ENCODE measurements around the gene WEE1. TPM values are rescaled to one million over a fixed set of nuclear protein-coding genes. Genes with fewer than 3 reads are reported as not detected.
A peak's percentile ranks its signal among the peaks of the same experiment; 100 is the strongest.

WEE1 gene
- 98.0 and 98.8 TPM in 2 replicates for total RNA-seq (2013; cell fraction: nucleolus; rRNA removed)
- total RNA-seq (2014; rRNA removed), result 53.9 and 58.4 TPM in 2 replicates
- total RNA-seq (2014; rRNA removed; fragmentation: Illumina TruSeq; extraction: Trizol), result 51.1 and 51.4 TPM in 2 replicates
- total RNA-seq (2021), result 51.7 and 58.0 TPM in 2 replicates
- polyA plus RNA-seq (2011; ENCODE audit: low read depth), result 10.7 TPM
- polyA plus RNA-seq (2011; rRNA removed), result 54.1 and 71.9 TPM in 2 replicates
- polyA plus RNA-seq (2011; cell fraction: cytosol; rRNA removed), result 17.6 and 21.0 TPM in 2 replicates
- polyA plus RNA-seq (2011; cell fraction: nucleus; rRNA removed), result 46.7 and 55.2 TPM in 2 replicates
- 16.9 and 21.6 TPM in 2 replicates for polyA plus RNA-seq (2012)
- polyA plus RNA-seq (2014; fragmentation: Illumina TruSeq; extraction: Trizol), result 69.5 and 84.0 TPM in 2 replicates
- 10 to 100 TPM; 20.6 to 22.2 TPM for polyA plus RNA-seq (2014; fragmentation: Nextera tagmentation; extraction: Ambion mirVana)
- polyA plus RNA-seq (2014; rRNA removed), result 39.6 and 41.0 TPM in 2 replicates
- 10 to 100 TPM; 13.8 to 28.0 TPM for polyA plus RNA-seq (2016; fragmentation: Nextera tagmentation; extraction: Ambion mirVana)
- 26.8 and 46.9 TPM in 2 replicates for polyA minus RNA-seq (2011; rRNA and poly(A)+ RNA removed)
- 13.4 and 19.4 TPM in 2 replicates for polyA minus RNA-seq (2011; cell fraction: cytosol; rRNA and poly(A)+ RNA removed)
- 35.7 and 71.9 TPM in 2 replicates for polyA minus RNA-seq (2011; cell fraction: nucleus; rRNA and poly(A)+ RNA removed)
- percentile 92 among the genes with signal in this experiment for Bru-seq, nascent RNA
- percentile 79 among the genes with signal in this experiment for BruChase-seq, experiment 1, labeled RNA remaining after a 6-hour chase
- BruChase-seq, experiment 2, labeled RNA remaining after a 2-hour chase, result percentile 92 among the genes with signal in this experiment
- long read RNA-seq, experiment 1, partial matches to known transcripts, result 3 of 6 reads
- long read RNA-seq, experiment 1, other reads (novel, unspliced or antisense), result 2 of 6 reads
- long read RNA-seq, experiment 2, partial matches to known transcripts, result 6 of 20 reads
- long read RNA-seq, experiment 2, other reads (novel, unspliced or antisense), result 8 of 20 reads

DNA sequence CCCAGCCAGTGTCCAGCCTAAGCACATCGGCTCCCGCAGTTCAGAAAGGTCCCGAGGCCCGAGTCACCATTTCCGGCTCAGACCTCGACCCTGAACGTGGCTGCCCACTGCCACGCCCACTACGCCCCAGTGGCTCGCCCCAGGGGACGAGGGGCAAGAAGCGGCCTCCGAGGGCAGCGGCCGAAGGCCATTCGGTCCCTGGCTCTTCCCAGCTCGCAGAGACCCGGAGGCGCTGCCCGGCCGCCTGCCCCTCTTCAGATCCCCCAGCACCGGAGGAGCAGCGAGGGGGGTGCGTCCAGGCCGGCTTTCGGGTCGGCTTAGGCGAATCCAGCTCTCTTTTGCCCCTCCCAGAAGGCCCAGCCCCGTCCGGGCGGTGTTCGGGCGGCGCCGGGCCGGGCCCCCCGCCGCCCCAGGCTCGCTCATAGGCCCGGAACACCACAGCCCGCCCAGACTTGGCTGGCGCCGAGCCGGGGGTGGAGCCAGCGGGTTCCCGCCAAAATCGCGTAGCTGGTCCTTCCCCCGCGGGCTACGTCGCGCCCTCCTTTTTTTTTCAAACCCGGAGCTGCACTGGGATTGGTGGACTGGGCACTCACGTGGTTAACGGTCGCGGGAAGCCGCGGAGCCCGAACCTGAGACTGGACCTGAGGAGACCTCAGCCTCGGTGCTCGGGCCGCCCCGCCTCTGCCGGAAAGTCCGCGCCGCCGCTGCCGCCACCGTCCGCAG is at the start of gene WEE1:
Gene WEE1 (plus strand): TSS at position 619 of the 723 bp plus-strand sequence. CDS start 264 bp downstream, outside the sequence.
- H2AFZ ChIP-seq (ENCODE audit: control insufficient read depth, low read depth, low read length), result peak within 1 kb of the TSS; percentile 94
- no peaks in the 10 kb centered on the region for H3K27me3 ChIP-seq (replicated peaks in 1 of 2; ENCODE audit: control insufficient read depth in 2 of 2, insufficient read depth in 2 of 2, low read length in 1 of 2)
- peaks cover 49% of the 10 kb centered on the region for H3K79me2 ChIP-seq (ENCODE audit: control insufficient read depth, insufficient read depth, low read length)
- peak within 1 kb of the TSS; percentile 90 for H3K27ac ChIP-seq (ENCODE audit: control insufficient read depth, insufficient read depth)
- no peaks in the 10 kb centered on the region for H4K20me1 ChIP-seq (ENCODE audit: control insufficient read depth, insufficient read depth)
- ChIA-PET RAD21 (ENCODE audit: unreplicated experiment) (interaction anchor here (0.7 to 2.4 kb wide), 12 partner anchors 14 to 185 kb away, joined by 3 to 16 read pairs (median 4); partner anchors contain the start of genes SWAP70 and ZNF143), POLR2A (interaction anchor here (0.6 to 2.0 kb wide), 10 partner anchors 10 to 145 kb away, joined by 3 to 15 read pairs (median 6); partner anchors contain the start of gene ZNF143), CTCF (interaction anchor here (0.6 to 2.2 kb wide), 12 partner anchors 28 to 434 kb away, joined by 3 to 10 read pairs (median 4); no protein-coding TSS in a partner anchor), SMC1A (ENCODE audit: uncharacterized antibody, unreplicated experiment) (interaction anchor here (0.7 to 1.9 kb wide), 8 partner anchors 9 to 187 kb away, joined by 3 to 6 read pairs (median 4); no protein-coding TSS in a partner anchor)
- FAIRE-seq, result peak; percentile 54
- DNase-seq (ENCODE audit: low read depth, low spot score), result peak; percentile 86
- peak within 1 kb of the TSS; percentile 95 for H3K4me2 ChIP-seq (ENCODE audit: control insufficient read depth, insufficient read depth)
- intact Hi-C loops (cut with micrococcal nuclease; ENCODE audit: unreplicated experiment), result loop anchor here (2.0 kb wide), 1 partner anchor 110 kb away; no protein-coding TSS in a partner anchor
- peaks cover 6% of the 10 kb centered on the region; the same call in 1 of the 2 replicates for H3K4me1 ChIP-seq (ENCODE audit: control insufficient read depth, insufficient read depth, low read length)
- ATAC-seq, result peak; percentile 94
- WGBS (ENCODE audit: insufficient coverage, insufficient replicate concordance, low lambda C conversion rate, missing lambda C conversion rate), result 1% methylated on average over 60 of the region's 73 CpGs
- BruUV-seq (replicated peaks), result no TSS peak
- H3K9ac ChIP-seq (ENCODE audit: control insufficient read depth, insufficient read depth, low read length), result peak within 1 kb of the TSS; percentile 76
- peak within 1 kb of the TSS; percentile 90 for H3K4me3 ChIP-seq
- in situ Hi-C loops (cut with MboI), result no loop called here
- no peaks in the 10 kb centered on the region for H3K9me3 ChIP-seq (replicated peaks; ENCODE audit: control insufficient read depth, insufficient read depth, low read length)
- H3K36me3 ChIP-seq (ENCODE audit: control insufficient read depth in 2 of 2, insufficient read depth in 2 of 2, low read length in 1 of 2), result 0 out of 4 replicates have a peak, but pooled peaks cover 0 to 3% of the 10 kb centered on the region in 2 experiments
- TF ChIP-seq ZNF217 (IDR thresholded peaks at IDR 0.05), result no peak
- TF ChIP-seq MTA3 (IDR thresholded peaks at IDR 0.05; ENCODE audit: borderline replicate concordance, low read length), result no peak
- TF ChIP-seq BHLHE40 (IDR thresholded peaks at IDR 0.05; ENCODE audit: borderline replicate concordance in 1 of 2, low read depth in 2 of 2, low read length in 1 of 2), result peak in 1 of 2 experiments; percentile 14; a peak in 1 of 4 replicates
- 0 out of 3 replicates have a peak, but pooled peaks have one; percentile 7 for TF ChIP-seq POU2F2 (IDR thresholded peaks at IDR 0.05; ENCODE audit: borderline replicate concordance, low read depth, low read length)
- peak; percentile 93 for TF ChIP-seq ZNF384 (IDR thresholded peaks at IDR 0.05; ENCODE audit: borderline replicate concordance, low read depth, low read length)
- no peak for TF ChIP-seq SMAD1 (IDR thresholded peaks at IDR 0.05; ENCODE audit: low read depth, partially characterized antibody)
- peak; percentile 20; the same call in 1 of the 2 replicates for TF ChIP-seq TCF12 (IDR thresholded peaks at IDR 0.05; ENCODE audit: low read depth, low read length)
- no peak for TF ChIP-seq PAX8 (IDR thresholded peaks at IDR 0.05)
- TF ChIP-seq ZNF207 (IDR thresholded peaks at IDR 0.05; ENCODE audit: borderline replicate concordance), result 0 out of 2 replicates have a peak, but pooled peaks have one; percentile 24
- TF ChIP-seq, protein P1, sequence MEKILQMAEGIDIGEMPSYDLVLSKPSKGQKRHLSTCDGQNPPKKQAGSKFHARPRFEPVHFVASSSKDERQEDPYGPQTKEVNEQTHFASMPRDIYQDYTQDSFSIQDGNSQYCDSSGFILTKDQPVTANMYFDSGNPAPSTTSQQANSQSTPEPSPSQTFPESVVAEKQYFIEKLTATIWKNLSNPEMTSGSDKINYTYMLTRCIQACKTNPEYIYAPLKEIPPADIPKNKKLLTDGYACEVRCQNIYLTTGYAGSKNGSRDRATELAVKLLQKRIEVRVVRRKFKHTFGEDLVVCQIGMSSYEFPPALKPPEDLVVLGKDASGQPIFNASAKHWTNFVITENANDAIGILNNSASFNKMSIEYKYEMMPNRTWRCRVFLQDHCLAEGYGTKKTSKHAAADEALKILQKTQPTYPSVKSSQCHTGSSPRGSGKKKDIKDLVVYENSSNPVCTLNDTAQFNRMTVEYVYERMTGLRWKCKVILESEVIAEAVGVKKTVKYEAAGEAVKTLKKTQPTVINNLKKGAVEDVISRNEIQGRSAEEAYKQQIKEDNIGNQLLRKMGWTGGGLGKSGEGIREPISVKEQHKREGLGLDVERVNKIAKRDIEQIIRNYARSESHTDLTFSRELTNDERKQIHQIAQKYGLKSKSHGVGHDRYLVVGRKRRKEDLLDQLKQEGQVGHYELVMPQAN (conservative IDR thresholded peaks at IDR 0.05), result peak; percentile 34
- TF ChIP-seq CREB1 (IDR thresholded peaks at IDR 0.05; ENCODE audit: low read depth), result peak; percentile 94
- TF ChIP-seq SMAD5 (IDR thresholded peaks at IDR 0.05; ENCODE audit: low read depth), result 0 out of 2 replicates have a peak, but pooled peaks have one; percentile 58
- TF ChIP-seq, protein P2, sequence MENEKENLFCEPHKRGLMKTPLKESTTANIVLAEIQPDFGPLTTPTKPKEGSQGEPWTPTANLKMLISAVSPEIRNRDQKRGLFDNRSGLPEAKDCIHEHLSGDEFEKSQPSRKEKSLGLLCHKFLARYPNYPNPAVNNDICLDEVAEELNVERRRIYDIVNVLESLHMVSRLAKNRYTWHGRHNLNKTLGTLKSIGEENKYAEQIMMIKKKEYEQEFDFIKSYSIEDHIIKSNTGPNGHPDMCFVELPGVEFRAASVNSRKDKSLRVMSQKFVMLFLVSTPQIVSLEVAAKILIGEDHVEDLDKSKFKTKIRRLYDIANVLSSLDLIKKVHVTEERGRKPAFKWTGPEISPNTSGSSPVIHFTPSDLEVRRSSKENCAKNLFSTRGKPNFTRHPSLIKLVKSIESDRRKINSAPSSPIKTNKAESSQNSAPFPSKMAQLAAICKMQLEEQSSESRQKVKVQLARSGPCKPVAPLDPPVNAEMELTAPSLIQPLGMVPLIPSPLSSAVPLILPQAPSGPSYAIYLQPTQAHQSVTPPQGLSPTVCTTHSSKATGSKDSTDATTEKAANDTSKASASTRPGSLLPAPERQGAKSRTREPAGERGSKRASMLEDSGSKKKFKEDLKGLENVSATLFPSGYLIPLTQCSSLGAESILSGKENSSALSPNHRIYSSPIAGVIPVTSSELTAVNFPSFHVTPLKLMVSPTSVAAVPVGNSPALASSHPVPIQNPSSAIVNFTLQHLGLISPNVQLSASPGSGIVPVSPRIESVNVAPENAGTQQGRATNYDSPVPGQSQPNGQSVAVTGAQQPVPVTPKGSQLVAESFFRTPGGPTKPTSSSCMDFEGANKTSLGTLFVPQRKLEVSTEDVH (IDR thresholded peaks at IDR 0.05; ENCODE audit: low read depth, partially characterized antibody), result peak; percentile 99

Data from GM12878 (cell line).